HG03097 (cell line): ENCODE data around the gene KCNK5.

Experiments
- ATAC-seq: cut with Tn5 transposase; IDR thresholded peaks from one replicate; pipeline ENCODE4 v1.9.1; 2021; ENCODE audit not compliant: unreplicated experiment, low FRiP score

Gene KCNK5

DNA sequence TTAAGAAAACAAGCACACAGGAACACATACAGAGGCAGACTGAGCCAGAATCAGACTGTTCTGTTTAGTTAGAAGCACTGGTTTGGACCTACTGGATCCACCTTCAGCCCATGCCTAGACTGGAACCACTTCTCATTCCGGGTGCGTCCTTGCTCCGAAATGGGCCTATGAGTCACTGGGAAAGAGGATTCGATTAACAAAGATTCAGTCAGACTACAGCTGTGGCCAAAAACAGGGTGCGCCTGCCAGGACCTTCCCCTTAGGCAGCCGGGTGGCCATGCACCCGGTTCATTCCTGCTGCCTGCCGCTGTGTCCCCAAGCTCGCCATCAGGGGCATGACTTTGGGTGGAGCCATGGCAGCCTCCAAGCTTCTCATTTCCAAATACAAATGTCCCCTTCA lies 14.5 kb upstream of the KCNK5 start:
- ATAC-seq, result no peak

DNA sequence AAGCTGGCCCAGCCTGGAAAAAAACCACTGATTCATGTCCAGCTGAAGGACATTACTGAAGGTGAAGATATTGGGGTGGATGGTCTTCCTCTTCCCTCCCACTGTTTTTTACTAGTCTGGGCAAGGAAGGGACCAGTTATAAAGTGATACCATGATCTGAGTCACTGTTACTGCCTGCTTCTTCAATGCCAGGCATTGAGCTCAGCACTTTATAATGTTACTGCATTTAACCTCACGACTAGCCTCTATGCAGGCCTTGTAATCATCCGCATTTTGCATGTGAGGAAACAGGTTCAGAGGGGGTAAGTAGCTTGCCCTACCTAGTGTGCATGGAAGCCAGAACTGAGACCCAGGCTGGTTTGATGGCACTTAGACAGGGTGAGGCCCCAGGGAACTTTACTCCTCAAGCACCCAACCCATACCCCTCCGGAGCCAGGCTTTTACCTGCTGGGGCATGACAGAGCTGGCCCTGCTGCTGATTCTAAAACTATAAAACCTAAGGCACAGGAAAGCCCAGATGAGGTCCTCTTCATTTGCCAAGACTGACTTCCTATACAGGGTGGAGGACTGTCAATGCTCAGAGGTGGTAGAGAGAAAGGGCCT lies 11.0 kb upstream of the KCNK5 start:
- no peak for ATAC-seq

DNA sequence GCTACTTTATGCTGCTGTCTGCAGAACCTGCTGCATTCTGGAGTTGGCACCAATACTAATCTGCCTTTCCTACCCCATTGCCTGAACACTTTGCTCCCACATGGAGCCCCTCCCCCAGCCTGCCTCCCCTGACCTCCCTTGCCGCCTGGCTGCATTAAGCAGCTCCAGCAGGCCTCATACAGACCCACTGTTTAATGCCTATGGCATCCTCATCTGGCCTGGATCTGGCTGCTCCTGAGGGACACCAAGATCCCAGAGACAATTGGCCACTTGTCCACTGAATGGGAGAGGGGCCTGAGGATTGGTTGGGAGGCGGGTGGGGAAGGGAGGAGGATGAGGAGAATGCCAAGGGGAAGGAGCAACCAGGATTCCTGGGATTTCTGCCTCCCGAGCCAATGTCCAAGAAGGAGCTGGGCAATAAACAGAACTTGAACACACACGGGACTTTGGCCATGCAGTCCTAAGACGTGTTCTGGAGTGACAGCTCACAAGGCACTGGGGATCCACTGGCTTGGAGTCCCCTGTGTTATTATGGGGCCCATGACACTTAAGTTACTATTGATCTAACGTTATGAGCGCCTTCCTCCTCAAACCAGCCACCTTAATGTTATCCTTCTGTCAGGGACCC lies 10.4 kb upstream of the KCNK5 start:
- ATAC-seq, result no peak

DNA sequence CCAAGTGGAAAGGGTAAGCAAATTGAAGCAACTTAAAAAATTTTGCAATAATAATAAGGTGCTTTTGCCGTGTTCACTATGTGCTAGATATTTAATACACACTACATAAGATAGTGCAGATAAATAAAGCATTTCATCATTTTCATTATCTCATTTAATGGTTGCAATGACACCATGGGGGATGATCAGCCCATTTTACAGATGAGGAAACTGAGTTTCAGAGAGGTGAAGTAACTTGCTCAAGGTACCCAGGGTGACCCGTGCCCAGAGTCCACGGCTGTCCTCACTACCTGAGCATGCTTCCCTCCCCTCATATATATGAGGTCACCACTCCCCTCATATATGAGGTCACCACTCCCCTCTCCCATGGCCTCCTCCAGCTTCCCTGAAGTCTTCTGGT lies 7.5 kb upstream of the KCNK5 start:
- no peak for ATAC-seq

DNA sequence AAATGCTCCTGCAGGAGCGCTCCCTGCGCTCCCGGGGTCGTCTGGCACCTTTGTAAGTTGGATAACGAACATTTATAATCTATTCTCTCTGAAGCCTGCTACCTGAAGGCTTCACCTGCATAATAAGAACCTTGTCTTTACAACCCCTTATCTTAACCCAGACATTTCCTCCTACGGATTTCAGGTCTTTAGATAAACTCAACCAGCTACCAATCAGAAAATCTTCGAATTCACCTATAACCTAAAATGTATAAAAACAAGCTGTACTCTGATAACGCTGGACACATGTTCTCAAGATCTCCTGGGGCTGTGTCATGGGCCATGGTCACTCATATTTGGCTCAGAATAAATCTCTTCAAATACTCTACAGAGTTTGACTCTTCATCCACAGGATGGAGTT lies 4.1 kb upstream of the KCNK5 start:
- no peak for ATAC-seq

DNA sequence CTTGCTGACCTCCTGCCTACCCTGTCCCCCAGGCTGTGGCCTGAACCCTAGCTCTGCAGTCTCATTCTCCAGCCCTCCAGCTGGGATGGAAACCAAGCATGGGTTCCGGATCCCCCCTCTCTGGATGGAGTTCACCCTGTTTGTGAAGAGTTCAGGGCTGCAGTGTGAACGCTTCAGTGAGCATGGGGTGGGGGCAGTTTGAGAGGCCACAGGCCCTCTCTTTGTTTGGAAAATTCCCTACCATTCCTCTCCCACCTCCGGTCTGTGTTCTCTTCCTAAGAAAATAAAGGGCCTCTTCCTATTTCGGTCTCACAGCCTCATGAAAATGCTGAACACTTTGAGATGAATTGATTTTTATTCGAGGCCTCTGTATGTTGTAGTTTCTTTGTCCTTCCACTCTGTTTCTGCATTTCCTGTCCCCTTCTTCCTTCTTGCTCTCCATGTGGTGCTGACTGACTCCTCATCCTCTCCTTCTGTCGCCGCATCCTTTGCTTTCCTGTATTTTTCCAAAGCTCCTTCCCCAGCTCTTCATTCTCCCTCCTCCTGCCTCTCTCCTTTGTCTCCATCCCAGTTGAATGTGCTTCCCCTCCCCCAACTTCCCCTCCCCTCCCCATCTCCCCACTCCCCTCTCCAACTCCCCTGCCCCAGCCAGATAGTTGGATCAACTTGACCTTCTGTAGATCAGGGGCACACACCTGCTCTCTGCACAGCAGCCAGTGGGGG lies 2.4 kb upstream of the KCNK5 start:
- no peak for ATAC-seq

DNA sequence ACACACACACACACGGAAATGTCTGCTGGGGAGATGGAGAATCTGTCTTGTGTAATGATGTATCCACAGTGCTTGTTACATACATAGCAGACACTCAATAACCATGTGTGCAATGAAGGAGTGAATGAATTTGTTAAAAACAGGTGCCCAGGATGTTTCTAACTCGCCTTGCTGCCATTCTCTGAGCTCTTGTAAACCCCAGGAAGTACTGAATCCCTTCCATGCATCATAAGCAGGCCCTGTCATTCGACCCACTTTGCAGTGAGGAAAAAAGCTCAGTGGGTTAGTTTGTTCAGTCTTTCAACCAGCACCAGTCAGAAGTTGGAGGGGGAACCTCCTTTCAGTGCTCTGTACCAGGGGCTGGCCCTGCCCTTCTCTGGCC lies 1.4 kb upstream of the KCNK5 start:
- no peak for ATAC-seq

DNA sequence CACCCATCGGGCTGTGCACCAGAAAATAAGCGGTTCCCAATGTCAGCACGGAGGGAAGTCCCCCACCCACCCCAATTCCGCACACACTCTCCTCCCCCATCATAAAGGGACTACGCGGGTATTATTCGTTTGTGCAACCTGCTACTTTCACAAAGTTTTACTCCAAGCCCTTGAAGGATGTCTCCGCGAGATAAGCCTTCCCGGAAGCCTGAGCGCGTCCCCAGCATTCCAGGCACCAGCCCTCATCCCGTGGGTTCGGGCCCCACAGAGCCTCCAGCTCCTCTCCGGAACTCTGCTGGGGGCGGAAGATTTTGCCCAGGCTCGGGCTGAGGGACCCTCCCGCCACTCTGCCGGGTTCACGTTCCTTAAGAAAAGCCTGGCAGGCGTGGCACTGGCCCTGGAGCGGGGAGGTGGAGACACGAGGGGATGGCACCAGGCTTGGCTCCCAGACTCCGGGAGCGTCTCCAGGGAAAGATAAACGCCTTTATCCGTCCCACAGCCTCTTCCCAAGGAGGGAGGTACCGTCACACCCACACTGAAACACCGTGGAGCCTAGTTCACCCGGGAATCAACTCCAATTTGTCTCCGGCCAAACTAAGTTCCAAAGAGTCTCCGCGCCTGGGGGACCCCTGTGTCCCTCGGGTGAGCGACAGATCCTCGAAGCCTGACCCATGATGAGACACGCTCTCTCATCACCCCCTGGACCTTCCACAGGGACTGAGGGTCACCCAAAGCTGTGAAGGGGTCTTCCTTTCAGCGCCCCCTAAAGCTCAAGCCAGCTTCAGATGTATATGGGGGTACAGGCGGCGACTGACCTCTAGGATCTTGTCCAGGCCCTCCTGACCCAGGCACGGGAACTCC lies 934 bp downstream of the KCNK5 start:
- no peak for ATAC-seq

DNA sequence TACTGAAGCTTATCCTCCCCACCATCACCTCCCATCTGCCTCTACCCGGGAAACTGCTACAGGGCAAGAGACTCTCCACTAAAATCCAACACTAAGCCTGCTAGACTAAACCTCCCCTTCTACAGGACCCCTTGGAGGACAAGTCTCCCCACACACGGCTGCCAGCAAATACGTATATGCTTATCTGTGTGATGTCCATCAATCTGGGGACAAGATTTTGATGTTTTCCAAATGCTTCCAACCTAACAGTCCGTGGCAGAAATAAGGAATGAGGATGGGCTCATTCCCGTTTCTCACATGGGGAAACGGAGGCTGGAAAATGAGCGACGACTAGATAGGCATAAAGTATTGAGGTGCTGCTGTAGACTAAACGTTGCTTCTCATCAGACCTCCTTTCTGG lies 1.8 kb downstream of the KCNK5 start:
- no peak for ATAC-seq

DNA sequence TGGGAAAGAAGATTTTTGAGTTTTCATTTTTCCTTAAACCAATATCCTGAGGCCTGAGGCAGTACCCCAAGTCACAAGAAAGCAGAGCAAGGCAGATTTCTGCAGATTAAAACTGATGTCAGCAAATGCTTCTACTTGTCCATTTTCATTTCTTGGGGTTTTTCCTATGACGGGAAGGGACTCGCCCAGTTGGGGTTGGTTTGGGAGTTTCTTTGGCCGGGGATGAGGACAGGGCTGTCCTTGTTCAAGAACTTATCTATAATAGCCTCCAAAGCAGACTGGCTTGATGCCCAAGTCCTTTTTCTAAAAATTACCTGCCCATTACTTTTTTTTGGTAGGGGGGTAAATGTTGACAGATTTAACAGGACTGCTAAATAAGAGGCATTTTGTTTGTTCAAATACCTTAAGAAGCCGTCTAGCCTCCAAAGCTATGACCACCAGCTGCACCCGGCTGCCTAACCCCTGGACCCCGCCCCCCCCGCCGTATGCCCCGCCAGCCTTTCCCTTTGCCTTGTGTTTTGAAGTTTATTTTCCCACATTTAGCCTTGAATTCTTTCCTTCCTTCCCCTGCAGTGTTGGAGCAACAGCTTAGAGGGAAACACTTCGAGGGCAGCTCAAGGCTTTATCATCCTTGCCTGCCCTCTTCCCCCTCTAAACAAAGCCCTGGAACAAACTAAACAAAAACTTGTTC lies 2.5 kb downstream of the KCNK5 start:
- ATAC-seq, result no peak

DNA sequence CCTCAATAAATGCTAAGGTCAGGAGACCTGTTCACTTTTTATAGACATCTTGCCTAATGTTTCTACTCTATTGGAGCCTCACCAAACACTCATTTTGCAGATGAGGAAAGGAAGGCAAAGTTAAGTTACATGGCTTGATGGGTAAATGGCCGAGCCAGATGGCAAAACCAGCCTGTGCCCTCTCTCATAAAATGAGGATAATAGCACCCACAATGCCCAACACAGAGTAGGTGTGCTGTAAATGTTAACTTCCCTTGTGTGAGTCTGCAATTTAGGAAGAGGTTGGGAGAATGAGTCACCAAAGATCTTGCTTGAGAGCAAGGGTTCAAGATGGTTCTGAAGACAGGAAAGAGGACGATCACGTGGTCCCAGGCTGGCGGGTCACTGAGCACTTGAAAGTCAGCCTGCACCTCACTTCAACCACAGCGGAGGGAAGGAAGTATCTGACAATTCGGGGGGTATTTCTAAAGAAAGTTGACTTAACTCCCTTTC lies 3.3 kb downstream of the KCNK5 start:
- ATAC-seq, result no peak

DNA sequence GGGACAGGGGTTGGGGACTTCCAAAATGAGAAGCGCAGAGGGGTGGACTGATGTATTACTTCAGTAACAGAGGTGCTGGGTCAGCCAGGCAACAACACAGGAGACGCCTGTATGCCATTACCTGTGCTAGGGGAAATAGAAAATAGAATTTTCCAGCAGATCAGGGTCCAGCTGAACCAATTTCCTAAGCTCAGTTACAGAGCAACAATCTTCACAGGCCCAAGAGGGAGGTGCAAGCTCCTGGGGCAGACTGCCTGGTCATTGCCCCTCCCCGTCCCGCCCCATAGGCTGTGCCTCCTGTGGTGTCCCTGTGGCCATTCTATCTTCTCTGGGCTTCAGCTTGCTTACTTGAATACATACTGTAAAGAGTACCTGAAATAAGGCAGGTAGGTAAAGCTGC lies 3.7 kb downstream of the KCNK5 start:
- ATAC-seq, result no peak

DNA sequence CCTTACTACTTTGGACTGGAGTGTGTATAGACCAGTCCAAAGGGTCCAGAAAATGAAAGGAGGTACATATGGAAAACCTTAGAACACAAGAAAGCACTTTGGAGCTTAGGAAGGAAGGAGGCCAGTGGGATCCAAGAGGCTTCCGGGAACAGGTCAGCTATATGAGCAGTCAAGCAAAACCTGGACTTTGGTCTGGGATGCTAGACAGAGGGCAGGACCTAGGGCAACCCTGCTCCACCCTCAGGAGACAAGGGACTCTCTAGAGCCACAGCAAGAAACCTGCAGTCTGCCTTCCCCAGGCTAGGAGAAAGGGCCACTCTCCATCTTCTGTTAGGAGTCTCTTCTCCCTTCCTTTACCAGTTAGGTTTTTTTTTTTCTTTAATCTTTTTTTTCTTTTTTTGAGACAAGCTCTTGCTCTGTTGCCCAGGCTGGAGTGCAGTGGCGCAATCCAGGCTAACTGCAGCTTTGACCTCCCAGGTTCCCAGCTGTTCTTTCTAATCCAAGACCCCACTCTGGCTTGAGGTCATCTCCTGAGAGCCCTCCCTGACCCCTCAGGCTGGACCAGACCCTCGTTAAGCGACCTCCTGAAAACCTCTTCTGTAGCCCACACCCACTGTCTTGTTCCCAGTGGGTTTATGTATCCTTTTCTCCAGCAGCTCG lies 4.6 kb downstream of the KCNK5 start:
- ATAC-seq, result no peak

DNA sequence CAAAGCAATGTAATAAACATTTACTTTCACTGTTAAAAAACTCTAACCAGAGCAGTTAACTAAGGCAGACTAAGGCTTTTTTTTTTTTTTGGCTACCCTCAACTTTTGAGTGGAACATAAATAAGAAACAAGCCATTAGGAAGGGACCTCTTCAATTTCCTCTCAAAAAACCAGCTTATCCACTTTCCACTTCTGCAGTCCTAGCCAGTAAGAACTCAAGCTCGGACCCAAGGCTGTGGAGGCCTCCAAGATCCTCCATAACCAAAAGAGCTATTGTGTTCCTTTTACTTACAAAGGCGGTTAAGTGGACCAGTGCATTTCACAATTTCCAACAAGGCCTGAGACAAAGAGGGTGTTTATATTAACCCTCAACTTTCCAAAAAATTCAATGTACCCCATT lies 5.3 kb downstream of the KCNK5 start:
- ATAC-seq, result no peak

DNA sequence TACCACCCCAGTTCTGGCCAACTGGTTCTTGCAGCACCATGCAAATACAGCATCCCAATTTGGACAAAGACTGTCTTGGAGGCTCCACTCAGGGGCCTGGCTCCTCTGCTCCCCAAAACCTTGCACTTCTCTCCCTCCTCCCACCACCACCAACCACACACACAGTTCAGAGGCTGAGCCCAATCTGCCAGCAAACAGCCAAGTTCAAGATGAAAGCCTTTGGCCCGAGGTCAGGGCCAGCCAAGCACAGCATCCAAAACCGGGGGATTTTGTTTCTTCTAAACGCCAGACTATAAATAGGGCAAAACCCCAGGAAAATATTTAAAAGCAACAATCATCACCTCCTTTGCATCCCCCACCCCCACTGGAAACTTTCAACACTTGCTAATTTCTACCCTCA lies 5.7 kb downstream of the KCNK5 start:
- no peak for ATAC-seq

DNA sequence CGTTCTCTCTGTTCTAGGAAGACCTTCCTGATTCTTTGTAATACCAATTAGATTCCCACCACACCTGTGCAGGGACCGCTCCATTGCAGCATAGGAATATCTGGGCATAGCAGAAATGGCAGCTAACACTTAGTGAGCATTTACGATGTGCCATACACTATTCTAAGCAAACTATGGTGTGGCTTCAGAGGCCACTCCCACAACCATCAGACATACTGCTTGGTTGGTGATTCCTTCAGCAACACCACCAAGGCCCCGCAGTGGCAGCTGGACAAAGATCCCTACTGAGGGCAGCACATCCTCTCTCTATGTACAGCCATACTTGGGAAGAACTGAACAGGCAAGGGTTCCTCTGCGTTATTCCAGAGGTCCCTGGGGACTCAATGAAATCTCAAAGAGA lies 6.2 kb downstream of the KCNK5 start:
- ATAC-seq, result no peak

DNA sequence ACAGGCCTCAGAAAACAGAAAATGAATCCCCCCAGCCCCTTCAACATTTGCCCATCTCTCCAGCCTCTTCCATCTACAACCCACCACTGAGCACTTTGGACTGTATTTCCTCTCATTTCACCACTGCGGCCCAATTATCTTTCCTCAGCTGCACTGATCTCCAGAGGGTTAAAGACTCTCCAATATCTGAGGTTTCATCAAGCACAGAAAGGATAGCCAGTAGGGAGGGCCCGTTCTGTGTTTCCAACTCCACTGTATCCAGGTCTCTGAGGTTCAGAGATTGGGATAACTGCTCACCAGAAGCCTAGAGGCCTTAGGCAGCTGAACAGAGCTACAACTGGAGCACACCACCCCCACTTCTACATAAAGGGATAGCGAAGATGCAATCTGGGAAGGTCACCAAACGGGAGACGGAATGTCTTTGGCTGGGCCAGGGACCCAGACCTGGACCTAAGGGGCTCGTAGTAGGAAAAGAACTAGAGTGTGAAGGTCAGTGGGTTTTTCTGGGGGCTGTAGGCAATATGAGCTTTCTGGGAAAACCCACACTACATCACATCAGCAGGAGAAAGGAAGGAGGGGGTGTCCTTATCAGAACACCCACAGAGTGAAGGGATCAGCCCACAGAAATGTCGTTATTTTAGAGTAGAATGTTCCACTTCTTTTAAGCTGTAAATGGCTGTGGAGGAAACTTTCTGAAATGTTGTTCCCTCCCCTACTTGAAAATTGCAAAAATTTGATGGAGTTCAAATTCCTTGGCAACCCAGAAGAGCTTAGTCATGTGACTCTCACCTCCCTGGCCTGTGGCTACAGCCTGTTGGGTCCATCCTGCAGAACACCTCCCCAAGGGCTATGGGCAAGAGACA lies 7.3 kb downstream of the KCNK5 start:
- no peak for ATAC-seq

DNA sequence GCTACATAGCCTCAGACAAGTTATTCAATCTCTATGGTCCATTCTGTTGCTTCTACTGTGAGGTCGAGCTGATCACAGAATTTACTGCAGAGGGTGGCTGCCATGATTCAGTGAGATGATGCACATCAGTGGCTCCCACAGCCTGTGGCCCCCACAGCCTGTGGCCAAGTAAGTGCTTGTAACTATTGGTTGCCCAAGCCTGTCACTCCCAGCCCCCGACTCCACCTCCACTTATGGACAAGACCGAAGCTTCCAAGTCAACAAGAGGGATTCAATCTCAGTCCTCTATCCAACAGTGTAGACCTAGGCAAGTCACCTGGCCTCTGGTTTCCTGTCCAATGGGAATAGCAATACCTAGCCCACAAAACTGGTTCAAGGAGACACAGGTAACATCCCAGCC lies 8.2 kb downstream of the KCNK5 start:
- no peak for ATAC-seq

DNA sequence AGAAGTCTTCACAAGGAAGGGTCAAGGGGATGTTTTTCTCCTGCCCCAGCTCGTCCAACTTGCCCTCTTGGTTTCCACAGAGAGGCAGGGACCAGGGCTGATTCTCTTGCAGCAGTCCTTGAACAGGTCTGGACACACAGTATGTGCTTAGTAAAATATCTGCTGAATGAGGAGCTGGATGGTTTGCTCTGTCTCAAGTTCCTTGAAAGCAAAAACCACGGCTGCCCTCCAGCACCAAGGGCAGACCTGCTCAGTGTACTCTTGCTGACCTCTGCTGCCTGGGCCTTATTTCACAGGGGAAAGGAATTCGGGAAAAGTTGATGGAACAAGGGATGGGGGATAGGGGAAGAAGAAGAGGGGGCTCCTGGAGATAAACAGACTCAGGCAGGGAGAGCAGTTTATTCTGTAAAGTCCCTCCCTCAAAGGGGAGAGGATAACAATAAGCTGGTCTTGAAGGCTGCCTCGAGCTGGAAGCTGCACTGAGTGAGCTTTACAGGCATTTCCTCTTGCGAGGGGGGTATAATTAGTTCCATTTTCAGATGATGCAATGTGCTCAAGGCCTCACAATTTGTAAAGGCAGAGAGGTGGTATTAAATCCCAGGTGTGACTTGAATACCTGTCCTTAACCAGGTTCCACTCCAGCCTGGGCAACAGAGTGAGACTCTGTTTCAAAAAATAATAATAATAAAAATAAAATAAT lies 10.3 kb downstream of the KCNK5 start:
- no peak for ATAC-seq
